Bone marrow (tissue), 2 donors: ENCODE data around the gene LRP1B.

Experiments used
- DNase-seq, 2 donors: peaks; one replicate each; lab custom pipeline; 2025; lab: John Stamatoyannopoulos, UW

Gene LRP1B

DNA sequence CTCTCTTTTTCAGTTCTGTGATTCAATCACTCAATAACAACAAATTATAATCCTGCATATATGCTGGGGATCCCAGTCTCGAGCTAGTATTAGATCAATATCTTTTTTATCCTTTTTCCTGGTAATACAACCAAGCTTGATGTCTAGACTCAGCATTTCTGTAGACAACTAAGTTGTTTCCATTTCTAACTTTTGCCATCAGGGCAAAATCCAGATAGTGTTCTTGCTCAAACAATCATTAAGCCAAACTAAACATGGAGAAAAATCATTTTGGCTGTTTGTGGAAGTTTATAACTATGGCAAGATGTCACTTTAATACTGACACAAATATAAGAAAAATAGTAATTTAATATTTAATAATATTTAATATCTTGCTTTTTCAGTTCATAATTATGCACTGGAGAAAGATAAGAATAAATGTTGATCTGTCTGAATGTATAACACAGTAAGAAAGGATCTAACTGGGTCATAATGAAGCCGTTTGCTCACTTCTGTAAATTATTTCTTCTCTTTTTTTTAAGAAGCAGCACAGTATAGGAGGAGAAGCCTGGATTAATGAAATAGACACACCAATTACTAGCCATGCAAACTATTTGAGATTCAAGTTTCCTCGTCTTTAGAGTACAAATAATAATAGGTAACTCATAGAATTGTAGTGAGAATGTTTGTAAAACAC, 979.1 kb downstream of the LRP1B start:
- DNase-seq, result no peak

DNA sequence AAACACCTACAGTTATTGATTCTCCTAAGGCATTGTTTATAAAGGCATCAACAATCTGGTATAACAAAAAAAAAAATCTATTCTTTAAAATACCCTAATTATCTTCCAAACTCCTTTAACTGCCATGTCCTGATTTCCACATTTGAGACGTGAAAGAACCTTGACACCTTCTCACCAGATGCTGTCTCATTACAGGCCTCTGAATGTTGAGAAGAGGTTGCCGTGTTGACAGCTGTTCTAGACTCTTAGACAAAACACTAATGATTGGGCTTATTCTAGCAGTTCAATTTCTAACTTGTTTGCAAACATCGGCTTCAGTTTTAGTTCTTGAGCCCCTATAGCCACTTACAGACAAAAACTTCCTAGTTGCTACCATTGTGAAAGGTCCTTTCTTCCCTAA, 988.8 kb downstream of the LRP1B start:
- DNase-seq, result no peak

DNA sequence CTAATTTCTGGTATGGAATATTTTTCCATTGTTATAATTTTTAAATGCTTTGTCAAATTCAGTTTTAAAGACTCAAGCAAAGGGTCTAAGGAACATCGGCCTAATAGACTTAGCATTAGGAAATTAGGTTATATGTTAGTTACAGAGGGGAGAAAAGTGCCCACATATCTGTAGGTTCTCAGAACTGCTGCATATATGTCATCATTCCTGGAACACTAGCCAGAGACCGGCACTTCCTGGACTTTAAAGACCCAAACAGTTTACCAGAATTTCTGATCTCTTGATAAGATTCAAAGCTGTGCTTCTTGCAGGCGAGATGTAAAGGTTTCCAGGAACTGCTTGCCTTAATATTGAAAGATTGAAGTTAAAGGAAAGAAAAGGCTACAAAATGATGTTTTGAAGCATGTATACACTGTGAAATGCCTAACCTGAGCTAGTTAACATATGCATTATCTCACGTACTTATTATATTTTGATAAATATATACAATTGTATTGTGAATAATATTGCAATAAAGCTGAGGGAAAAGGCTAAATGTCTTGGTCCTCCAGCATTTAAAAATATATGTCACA, 993.6 kb downstream of the LRP1B start:
- no peak for DNase-seq

DNA sequence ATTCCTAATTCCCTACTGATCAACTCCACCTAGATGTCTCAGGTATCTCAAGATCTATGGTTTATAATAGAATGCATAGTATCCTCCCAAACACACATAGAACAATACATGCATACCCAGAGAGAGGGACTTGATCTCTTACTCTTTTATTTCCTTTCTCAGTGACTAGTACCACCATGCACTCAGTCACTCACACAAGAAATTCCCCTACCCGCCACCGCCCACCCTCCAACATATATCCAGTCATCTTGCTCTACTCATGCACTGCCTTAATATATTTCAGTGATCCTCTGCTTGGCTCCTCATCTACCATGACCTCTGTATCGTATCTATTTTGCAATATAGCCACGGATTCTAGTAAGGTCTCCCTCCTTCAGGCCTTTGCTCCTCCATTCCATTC, 996.9 kb downstream of the LRP1B start:
- no peak for DNase-seq

GRCh38 chr2:141125432-141125831, 1005.4 kb downstream of the LRP1B start:
- no peak for DNase-seq

DNA sequence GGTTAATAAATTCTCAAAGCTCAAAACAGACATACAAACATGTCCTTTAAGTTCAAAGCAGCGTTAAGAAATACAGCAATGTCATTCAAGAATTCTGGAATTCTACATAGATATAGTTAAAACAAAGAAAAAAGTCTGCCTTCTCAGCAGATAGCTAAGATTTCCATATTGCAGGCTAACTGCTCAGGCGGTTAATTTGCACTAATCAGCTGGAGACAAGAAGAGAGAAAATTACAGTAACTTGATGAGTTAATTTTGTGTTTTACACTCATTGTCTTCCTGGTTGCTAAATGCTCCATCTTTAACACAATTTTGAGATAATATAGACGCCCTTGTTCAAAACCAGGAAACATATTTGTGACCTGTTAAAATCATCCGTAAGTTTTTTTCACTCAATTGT, 1012.0 kb downstream of the LRP1B start:
- DNase-seq, result no peak

GRCh38 chr2:141113301-141113700, 1017.5 kb downstream of the LRP1B start:
- no peak for DNase-seq

DNA sequence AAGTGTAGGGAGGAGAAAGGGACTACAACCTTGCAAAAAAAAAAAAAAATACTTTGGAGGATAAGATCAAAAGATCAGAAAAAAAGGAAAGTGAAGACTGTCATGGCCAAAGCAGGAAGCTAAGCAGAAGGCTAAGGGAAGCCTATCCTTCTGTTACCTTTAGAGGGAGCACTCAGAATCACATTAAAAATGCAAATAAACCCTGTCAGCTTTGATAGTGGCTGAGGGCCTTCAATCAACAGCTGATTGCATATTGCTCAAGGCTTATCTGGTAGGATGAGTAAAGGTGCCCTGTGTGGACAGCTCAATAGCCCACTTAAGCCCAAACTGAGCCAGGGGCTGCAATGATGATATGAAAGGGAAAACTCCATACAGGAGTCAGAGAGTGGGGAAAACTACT, 1021.2 kb downstream of the LRP1B start:
- no peak for DNase-seq

DNA sequence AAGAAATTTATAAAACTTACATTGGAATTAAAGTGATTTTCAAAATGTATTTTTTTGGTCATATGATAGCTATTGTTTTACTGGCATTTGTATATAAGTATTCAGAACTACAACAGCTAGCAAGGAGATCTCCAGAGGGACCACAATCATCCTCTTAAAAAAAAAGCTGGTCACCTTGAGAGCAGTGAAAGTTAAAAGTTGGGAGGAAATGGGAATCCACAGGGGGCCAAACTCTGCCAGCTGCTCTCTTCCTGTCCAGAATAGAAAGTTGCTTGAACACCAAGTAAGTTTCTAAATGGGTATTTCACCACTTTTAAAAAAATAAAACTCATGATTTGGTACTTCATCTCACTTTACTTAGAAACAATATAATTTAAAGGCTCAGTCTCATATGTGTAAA, 1025.1 kb downstream of the LRP1B start:
- no peak for DNase-seq

GRCh38 chr2:141103216-141103615, 1027.6 kb downstream of the LRP1B start:
- DNase-seq, result no peak

DNA sequence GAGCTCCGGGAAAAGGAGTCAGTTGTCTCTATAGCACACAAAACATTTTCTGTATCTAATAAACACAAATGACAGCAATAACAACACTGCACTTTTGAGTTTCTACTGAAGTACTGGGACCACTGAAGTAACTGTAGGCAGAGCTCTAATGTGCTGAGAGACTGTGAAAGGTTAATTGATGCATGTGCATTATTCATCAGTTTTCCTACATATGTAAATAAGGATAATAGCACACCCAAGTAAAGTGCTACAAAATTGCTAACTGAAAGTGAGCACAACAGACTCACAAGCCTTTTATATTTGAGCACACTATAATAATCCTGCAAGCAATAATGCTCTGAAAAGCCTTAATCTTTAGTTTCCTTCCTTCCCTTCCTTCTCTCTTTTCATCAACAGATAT, 1051.6 kb downstream of the LRP1B start:
- DNase-seq, result no peak

- no peak for DNase-seq
These were observed 1055.1 kb downstream of the LRP1B start for GRCh38 chr2:141075753-141076152.

- no peak for DNase-seq
These were observed 1062.6 kb downstream of the LRP1B start for GRCh38 chr2:141068053-141068682.

DNA sequence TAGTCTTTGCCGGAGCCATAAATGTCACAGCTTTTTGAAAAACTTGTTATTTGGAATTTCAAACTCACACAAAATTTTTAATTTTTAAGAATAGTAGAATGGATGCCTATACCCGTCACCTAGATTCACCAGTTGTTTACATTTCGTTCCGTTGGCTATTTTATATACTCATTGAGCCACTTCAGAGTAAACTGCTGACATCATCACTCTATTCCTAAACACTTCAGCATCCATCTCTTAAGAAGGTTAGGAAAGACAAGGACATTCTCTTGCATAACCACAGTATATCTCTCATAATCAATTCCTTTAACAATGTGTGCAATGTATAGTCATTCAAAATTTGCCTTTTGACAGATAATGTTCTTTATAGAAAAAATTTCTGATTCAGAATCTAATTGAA, 1065.8 kb downstream of the LRP1B start:
- DNase-seq, result no peak

DNA sequence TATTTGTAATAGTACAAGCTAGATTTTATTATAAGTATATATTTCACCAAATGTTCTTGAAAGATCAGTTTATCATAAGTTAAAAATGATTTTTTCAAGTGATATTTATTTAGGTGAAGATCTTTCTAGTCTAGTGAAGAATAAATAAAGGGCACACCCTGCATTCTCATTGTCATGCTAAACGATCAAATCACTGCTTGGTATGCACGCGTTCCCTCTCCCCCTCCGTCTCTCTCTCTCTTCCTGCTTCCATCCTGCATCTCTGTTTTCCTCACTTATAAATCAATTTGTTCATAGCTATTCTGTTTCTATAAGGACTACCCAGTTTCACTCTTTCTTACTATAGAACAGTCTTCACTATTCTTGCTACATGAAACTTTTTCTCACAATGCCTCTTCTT, 1067.4 kb downstream of the LRP1B start:
- DNase-seq, result no peak

GRCh38 chr2:141062443-141062842, 1068.4 kb downstream of the LRP1B start:
- no peak for DNase-seq

- no peak for DNase-seq
These were observed 1068.8 kb downstream of the LRP1B start for GRCh38 chr2:141062031-141062430.

DNA sequence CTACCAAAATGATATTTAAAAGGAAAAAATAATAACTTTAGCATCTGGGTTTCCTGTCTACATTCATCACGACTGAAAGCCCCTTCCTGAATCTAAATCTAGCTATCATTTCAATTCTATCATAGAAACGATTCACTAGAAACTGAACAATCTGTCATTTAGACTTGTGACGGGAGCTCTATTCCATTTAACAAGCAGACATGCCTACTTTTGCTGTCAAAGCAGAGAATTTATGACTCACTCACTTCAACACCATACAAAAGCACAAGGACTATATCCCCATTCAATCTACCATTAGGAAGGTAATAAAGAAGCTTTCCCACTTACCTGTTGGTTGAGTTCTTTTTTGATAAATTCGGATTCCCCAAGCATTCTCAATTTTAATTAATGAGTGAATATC, 1072.3 kb downstream of the LRP1B start:
- no peak for DNase-seq

DNA sequence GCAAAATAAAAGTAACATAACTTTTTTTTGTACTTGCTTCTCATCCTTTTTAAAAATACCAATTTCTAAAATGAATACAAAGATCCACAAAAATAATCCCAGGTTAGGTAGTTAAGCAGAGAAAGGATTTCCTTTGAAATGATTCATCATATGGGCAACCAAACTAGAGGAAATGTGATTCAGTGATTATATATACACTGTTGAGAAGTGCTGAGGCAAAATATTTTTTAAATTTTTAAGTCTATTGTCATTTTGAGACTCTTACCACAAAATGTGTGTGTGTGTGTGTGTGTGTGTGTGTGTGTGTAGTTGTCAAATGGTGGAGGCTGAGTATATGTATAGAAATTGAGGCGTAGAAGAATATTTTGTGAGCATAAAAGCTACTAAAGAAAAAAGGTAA, 1075.3 kb downstream of the LRP1B start:
- DNase-seq, result no peak

DNA sequence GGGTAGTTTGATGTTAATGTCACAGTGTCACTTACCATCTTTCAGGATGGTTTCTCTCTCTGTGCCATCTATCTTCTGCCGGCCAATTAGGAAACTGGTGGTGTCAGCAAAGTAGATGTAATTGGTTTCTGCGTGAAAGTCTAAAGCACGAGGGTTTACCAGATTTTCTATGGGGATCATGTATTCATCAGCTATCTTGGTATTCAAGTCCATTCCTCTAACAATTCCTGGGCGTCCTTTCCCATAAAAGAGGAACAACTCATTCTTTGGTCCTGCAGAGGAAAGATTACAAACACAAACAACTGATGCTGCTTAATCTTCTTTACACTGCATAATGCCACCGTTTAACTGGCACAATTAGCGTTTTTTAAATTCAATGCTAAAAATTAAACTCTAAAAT, 1081.9 kb downstream of the LRP1B start:
- no peak for DNase-seq

GRCh38 chr2:141041281-141041680, 1089.5 kb downstream of the LRP1B start:
- DNase-seq, result no peak

DNA sequence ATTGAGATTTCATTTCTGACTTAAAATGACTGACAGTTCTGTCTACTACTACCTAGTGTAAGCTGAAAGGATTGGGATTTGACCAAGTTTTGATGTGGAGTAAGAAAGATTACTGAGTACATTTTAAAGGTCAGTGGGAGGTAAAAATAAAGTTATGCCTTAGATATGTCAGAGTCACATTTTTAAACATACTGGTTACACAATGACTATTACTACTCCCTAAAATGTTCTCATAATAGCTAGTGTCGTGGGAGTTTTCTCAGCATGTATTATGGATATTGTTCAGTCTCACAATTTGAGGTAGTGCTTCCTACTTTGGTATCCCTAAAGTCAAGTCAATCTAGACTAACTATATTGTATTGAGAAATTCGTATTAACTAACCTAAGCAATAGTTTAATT, 1092.5 kb downstream of the LRP1B start:
- DNase-seq, result no peak

GRCh38 chr2:141037361-141037760, 1093.5 kb downstream of the LRP1B start:
- DNase-seq, result no peak
